ENCODE measurements around the gene DUSP9. TPM values are rescaled to one million over a fixed set of nuclear protein-coding genes. Genes with fewer than 3 reads are reported as not detected.
A peak's percentile ranks its signal among the peaks of the same experiment; 100 is the strongest.

DUSP9 gene
- total RNA-seq, 2 donors from 2014 or later: 0.18 to 0.31 TPM

DNA sequence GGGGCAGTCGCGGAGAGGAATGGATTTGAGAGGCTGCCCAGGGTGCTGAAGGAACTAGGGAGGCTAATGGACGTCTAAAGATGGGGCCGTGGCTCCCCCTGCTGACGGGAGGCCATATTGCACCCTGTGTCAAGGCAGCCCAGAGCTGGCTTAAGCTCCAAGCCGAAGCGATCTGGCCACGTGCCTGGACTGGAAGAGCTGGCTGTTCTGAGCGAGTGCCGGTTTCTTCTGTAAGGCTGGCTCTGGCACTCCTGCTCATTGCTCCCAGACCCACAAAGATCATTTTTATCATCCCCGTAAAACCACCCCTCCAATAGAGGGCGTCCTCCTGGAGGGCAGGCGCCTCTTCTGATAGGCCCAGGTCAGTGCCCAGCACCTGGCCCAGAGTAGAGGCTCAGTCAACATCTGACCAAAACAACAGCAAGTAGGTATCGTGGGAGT lies 21.0 kb downstream of the DUSP9 start:
- 0 to 36% methylated on average over 3 to 14 of the region's 14 CpGs for WGBS, 2 experiments (ENCODE audit: insufficient coverage in 1 of 2, insufficient read length in 1 of 2)
- Mint-ChIP-seq H3K36me3 (ENCODE audit: low read depth) (no peaks in the 10 kb centered on the region), H3K4me1 (no peaks in the 10 kb centered on the region), H3K27me3 (ENCODE audit: insufficient read depth) (peaks cover 43% of the 10 kb centered on the region), H3K4me3 (peak overlapping the region; percentile 28), H3K27ac (no peak overlapping the region), H3K9me3 (peaks cover 68% of the 10 kb centered on the region)
- Histone ChIP-seq H3K4me1 (ENCODE audit: control insufficient read depth, insufficient read depth, low read length) (no peaks in the 10 kb centered on the region), H3K9ac (ENCODE audit: extremely low read depth, low read length, poor library complexity, severe bottlenecking) (no peak overlapping the region), H3K27me3 (ENCODE audit: control insufficient read depth, insufficient read depth, low read length, poor library complexity, severe bottlenecking) (peaks cover 4% of the 10 kb centered on the region), H3K9me3 (ENCODE audit: control insufficient read depth, low read length) (no peaks in the 10 kb centered on the region), H3K36me3 (ENCODE audit: control insufficient read depth, insufficient read depth, low read length) (no peaks in the 10 kb centered on the region), H3K4me3 (ENCODE audit: low read length) (no peak overlapping the region), H3K27ac (ENCODE audit: low read depth, low read length) (no peak overlapping the region)
- peak; percentile 93 for DNase-seq
- TF ChIP-seq, protein P1, sequence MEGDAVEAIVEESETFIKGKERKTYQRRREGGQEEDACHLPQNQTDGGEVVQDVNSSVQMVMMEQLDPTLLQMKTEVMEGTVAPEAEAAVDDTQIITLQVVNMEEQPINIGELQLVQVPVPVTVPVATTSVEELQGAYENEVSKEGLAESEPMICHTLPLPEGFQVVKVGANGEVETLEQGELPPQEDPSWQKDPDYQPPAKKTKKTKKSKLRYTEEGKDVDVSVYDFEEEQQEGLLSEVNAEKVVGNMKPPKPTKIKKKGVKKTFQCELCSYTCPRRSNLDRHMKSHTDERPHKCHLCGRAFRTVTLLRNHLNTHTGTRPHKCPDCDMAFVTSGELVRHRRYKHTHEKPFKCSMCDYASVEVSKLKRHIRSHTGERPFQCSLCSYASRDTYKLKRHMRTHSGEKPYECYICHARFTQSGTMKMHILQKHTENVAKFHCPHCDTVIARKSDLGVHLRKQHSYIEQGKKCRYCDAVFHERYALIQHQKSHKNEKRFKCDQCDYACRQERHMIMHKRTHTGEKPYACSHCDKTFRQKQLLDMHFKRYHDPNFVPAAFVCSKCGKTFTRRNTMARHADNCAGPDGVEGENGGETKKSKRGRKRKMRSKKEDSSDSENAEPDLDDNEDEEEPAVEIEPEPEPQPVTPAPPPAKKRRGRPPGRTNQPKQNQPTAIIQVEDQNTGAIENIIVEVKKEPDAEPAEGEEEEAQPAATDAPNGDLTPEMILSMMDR (conservative IDR thresholded peaks at IDR 0.05): peak; percentile 80

DNA sequence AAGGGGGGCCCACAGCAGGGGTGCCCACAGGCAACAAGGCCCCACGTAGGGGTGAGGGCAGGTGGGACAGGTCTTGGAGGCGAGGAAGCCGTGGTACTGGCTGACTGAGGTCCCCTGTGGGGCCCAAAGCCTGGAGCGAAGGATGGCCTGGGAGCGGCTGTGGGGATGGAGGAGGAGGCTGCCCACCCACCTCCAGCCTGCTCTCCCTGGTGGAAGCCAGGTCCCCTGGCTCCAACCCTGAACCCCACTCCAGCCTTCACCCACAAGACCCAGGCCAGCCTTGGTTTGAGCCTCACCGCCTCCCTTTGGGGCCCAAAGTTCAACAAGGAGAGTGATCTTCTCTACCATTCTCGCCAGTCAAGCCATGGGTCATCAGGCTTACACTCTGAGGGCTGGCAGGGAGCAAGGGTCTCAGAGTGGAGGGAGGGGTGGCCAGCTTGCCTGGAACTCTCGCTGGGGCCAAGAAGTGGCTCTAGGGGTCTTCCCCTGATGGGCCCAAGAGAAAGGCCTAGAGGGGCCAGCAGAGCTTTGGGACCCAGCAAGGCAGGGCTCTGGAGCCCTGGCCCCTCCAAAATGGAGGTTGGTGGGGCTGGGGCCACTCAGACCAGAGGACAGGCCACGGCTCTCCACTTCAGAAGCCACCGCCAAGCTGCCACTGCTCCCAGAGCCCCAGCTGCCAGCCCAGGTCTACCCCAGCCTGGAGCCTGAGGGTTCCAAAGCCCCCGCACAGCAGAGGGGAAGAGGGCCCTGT lies 21.6 kb downstream of the DUSP9 start:
- H3K9me3 ChIP-seq (ENCODE audit: control insufficient read depth, low read length): no peaks in the 10 kb centered on the region
- H3K27ac ChIP-seq (ENCODE audit: low read depth, low read length): no peak overlapping the region
- Mint-ChIP-seq H3K9me3 (peaks cover 68% of the 10 kb centered on the region), H3K27me3 (ENCODE audit: insufficient read depth) (peaks cover 44% of the 10 kb centered on the region), H3K4me3 (no peak overlapping the region), H3K36me3 (ENCODE audit: low read depth) (no peaks in the 10 kb centered on the region), H3K27ac (no peak overlapping the region), H3K4me1 (no peaks in the 10 kb centered on the region)
- TF ChIP-seq, protein P1 (conservative IDR thresholded peaks at IDR 0.05): no peak
- 81% methylated on average over 8 of the region's 11 CpGs; no CpG with 5 or more reads in 1 of the 2 experiments for WGBS, 2 experiments (ENCODE audit: insufficient coverage in 1 of 2, insufficient read length in 1 of 2)
- no peaks in the 10 kb centered on the region for H3K36me3 ChIP-seq (ENCODE audit: control insufficient read depth, insufficient read depth, low read length)
- no peaks in the 10 kb centered on the region for H3K4me1 ChIP-seq (ENCODE audit: control insufficient read depth, insufficient read depth, low read length)
- no peak overlapping the region for H3K4me3 ChIP-seq (ENCODE audit: low read length)
- DNase-seq: no peak
- H3K27me3 ChIP-seq (ENCODE audit: control insufficient read depth, insufficient read depth, low read length, poor library complexity, severe bottlenecking): peaks cover 4% of the 10 kb centered on the region
- no peak overlapping the region for H3K9ac ChIP-seq (ENCODE audit: extremely low read depth, low read length, poor library complexity, severe bottlenecking)

DNA sequence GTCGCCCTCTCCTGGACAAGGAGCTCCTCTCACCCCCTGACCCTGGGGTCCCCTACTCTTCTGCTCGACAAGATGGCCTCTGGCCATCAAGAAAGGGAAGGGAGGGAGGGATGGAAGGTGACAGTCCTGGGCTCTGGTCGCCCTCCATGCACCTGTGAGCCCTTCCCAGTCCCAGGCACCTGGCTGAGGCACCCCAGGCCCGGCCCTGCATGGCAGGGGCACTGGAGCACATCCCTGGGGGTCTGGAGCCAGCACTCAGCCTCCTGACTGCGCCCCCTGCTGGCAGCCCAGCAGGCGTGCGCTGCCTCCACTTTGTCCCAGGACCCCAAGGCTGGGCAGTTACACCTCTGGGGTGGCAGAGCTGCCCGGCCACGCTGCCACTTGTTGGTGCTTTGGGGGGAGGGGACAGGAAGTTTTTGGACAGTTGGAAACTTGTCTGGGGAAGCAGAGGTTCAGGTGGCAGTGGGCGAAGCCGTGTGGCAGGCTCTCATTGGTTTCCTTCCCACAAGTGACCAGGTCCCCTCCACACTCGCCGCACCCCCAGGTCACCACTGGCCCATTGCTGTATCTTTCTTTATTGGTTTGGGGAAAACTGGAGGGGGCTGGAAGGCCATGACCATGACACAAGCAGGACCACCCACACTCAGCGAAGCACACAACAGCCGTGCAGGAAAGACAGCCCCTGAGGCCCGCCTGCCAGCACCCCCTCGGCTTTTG lies 22.3 kb downstream of the DUSP9 start:
- Histone ChIP-seq H3K4me3 (ENCODE audit: low read length) (no peak overlapping the region), H3K4me1 (ENCODE audit: control insufficient read depth, insufficient read depth, low read length) (no peaks in the 10 kb centered on the region), H3K9ac (ENCODE audit: extremely low read depth, low read length, poor library complexity, severe bottlenecking) (no peak overlapping the region), H3K36me3 (ENCODE audit: control insufficient read depth, insufficient read depth, low read length) (no peaks in the 10 kb centered on the region), H3K27ac (ENCODE audit: low read depth, low read length) (no peak overlapping the region), H3K27me3 (ENCODE audit: control insufficient read depth, insufficient read depth, low read length, poor library complexity, severe bottlenecking) (peaks cover 3% of the 10 kb centered on the region), H3K9me3 (ENCODE audit: control insufficient read depth, low read length) (no peaks in the 10 kb centered on the region)
- no peak overlapping the region for H3K27ac Mint-ChIP-seq
- H3K4me1 Mint-ChIP-seq: peaks cover 3% of the 10 kb centered on the region
- TF ChIP-seq, protein P1 (conservative IDR thresholded peaks at IDR 0.05): peak; percentile 91
- no peak overlapping the region for H3K4me3 Mint-ChIP-seq
- peaks cover 46% of the 10 kb centered on the region for H3K27me3 Mint-ChIP-seq (ENCODE audit: insufficient read depth)
- WGBS, 2 experiments (ENCODE audit: insufficient coverage in 1 of 2, insufficient read length in 1 of 2): 76% methylated on average over 15 of the region's 17 CpGs; no CpG with 5 or more reads in 1 of the 2 experiments
- no peaks in the 10 kb centered on the region for H3K36me3 Mint-ChIP-seq (ENCODE audit: low read depth)
- peak; percentile 77 for DNase-seq
- peaks cover 71% of the 10 kb centered on the region for H3K9me3 Mint-ChIP-seq

Data from endodermal cell (in vitro differentiated cells).